GM19240 (cell line): ENCODE results near the gene SLC39A3.

Experiments
- DNase-seq: peaks from one replicate; pipeline ENCODE4 v3.0.0; 2011; ENCODE audit warnings: low spot score; ENCODE audit not compliant: insufficient read length

The SLC39A3 gene

GRCh38 chr19:2703077-2703437 lies 36.8 kb downstream of the SLC39A3 start:
- no peak for DNase-seq

- DNase-seq: peak; percentile 98
Observed at GRCh38 chr19:2702170-2703076, 37.4 kb downstream of the SLC39A3 start, which contains the start of gene GNG7. Gene GNG7 (minus strand): TSS chr19:2702694. CDS start chr19:2520688, 182,006 bp downstream.

- DNase-seq: no peak
Observed at GRCh38 chr19:2701361-2702169, 38.3 kb downstream of the SLC39A3 start.

- DNase-seq: no peak
Observed at GRCh38 chr19:2700660-2701360, 39.0 kb downstream of the SLC39A3 start.

- no peak for DNase-seq
Observed at GRCh38 chr19:2699413-2700140, 40.2 kb downstream of the SLC39A3 start.

GRCh38 chr19:2694196-2694595 lies 45.6 kb downstream of the SLC39A3 start:
- no peak for DNase-seq

- no peak for DNase-seq
Observed at GRCh38 chr19:2693492-2694160, 46.2 kb downstream of the SLC39A3 start.

- DNase-seq: no peak
Observed at GRCh38 chr19:2691951-2692350, 47.9 kb downstream of the SLC39A3 start.

GRCh38 chr19:2690856-2691255 lies 49.0 kb downstream of the SLC39A3 start:
- no peak for DNase-seq

- DNase-seq: no peak
Observed at GRCh38 chr19:2686360-2686759, 53.5 kb downstream of the SLC39A3 start.

GRCh38 chr19:2685204-2685704 lies 54.6 kb downstream of the SLC39A3 start:
- no peak for DNase-seq

GRCh38 chr19:2683430-2684003 lies 56.3 kb downstream of the SLC39A3 start:
- no peak for DNase-seq
